CD4-positive, alpha-beta T cell treated with Interleukin-21 for 1 hour (primary cell): ENCODE results near the gene RAB6B.

Experiments used
- DNase-seq: peaks from one replicate; pipeline ENCODE4 v3.0.0-alpha.2; 2020

Gene RAB6B

DNA sequence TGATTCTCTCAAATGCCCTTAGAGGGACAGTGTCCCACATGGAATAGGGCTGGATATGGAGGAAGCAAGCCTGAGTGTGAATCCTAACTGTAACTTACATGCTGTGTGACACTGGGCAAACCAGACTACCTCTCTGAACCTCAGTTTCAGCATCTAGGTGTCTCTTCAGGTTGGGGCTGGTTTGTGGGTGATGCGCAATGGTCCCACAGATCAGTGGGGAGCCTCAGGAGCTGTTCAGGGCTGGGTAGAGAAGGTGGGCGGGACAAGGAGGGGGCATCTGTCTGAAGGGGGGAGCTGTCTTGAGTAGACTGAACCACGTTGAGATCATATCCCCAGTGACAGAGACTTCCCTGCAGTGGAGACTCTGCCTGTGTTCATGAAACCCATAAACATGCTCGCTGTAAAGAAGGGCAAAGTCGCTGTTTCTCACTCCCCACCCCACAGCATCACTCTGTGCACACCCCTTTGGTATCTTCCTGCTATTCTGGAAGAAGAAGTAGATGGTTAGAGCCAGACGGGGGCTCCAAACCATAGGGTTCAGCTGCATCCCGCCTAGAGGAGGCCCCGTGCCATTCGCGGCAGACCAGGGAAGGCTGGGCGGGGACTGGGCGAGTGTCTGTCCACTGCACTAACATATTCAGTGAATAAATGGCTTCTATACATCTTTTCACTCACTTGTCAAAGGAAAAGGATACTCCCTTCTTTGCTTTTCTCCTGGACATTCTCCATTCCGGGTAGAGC, 61.6 kb downstream of the RAB6B start:
- no peak for DNase-seq

DNA sequence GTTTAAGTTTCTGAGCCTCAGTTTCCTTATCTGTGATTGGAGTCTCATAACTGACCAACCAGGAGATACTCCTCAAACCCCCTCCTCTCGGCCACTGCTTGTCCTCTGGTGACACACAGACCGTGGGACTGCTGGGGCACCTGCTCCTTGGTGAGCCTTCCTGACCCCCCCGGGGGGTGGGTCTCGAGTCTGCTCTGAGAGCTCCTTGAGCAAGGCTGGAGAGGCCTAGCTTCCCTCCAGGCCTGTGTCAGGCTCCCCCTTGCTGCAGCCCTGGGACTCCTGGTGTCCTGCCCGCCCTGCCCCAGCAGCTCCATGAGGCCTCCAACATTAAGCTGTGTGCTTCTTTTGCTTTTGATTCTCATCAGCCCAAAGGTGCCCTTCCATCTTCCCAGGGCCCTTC, 62.4 kb downstream of the RAB6B start:
- DNase-seq = no peak

DNA sequence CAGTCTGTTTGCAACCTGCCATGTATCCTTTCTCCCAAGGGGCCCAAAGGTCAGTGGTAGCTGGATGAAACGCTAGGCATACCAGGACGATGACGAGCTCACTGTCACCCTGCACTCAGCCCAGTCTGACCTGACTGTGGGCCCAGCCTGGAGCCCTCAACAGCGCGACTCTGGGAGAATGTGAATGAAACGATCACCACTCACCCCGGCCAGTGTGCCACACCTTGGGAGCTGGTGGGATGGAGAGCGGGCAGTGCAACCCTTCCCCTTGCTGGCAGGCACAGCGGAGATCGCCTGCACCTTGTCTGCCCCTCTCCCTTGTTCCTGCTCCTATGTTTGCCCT, 62.9 kb downstream of the RAB6B start:
- no peak for DNase-seq

DNA sequence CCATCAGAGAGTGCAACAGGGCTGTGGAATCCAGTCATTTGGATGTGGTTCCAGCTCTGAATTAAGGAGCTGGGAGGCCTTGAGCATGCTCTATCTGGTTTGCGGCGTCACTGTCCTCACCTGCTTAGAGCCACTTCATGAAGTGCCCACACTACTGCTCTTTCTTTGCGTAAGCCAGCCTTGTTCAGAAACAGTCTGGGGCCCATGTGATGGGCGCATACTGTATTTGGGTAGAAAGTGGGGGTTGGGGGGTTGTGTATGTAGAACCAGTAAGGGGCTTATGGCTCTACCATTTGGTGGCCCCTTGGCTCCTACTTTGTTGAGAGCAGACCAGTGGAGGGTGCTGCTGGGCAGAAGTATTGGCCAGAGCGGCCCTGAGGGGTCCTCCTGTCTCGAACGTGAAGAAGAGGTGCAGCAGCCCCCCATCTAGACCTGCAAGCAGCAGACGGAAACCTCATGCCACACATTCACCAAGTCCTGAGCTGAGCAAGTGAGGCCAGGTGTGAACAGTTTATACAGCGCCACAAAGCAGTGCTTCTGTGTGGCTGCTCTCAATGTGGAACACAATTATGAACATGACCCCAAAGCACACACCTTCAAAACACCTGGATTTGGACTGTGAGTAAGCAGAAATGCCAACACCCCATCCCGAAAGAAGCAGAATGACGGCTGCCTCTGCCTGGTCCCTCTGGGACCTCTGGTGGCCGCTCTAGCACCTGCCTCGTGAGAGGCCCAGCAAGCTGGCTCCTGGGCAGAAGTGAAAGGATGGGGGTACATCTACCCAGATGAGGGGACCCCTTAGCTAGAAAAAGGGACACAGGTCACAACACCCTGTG, 63.5 kb downstream of the RAB6B start:
- no peak for DNase-seq

DNA sequence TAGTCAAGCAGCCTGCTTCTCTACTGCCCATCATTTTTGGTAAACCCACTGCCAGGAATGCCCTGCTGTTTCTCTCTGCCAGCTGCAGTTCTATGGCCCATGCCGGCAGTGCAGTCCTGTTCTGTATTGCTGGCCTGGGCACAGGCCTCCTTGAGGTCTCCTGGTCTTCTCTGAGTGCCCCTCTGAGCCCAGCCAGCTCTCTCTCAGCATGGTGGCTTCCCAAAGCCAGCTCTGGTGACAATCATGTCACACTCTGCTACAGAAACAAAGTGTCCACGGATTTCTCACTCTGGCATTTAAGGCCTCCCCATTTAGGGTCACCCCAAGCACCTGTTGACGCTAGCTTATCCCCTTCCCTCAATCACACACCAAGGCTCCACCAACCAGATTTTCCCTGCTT, 65.6 kb downstream of the RAB6B start:
- DNase-seq = no peak

DNA sequence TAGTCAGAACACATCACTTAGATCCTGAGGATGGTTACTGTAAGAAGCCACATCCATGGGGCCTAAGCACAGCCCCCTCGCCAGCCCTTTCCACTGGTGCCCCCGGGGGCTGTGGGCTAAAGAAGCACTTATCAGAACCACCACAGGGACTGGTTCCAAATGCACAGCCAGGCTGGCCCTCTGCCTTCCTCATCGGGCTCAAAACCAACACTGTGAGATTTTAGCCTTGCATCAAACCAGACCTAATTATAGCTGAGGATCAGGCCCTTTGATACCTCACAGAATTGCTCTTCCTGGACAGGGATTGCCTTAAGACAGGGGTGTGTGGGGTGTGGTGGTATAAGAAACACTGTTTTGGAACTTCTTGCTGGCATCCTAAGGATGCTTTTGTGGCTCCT, 66.4 kb downstream of the RAB6B start:
- no peak for DNase-seq

DNA sequence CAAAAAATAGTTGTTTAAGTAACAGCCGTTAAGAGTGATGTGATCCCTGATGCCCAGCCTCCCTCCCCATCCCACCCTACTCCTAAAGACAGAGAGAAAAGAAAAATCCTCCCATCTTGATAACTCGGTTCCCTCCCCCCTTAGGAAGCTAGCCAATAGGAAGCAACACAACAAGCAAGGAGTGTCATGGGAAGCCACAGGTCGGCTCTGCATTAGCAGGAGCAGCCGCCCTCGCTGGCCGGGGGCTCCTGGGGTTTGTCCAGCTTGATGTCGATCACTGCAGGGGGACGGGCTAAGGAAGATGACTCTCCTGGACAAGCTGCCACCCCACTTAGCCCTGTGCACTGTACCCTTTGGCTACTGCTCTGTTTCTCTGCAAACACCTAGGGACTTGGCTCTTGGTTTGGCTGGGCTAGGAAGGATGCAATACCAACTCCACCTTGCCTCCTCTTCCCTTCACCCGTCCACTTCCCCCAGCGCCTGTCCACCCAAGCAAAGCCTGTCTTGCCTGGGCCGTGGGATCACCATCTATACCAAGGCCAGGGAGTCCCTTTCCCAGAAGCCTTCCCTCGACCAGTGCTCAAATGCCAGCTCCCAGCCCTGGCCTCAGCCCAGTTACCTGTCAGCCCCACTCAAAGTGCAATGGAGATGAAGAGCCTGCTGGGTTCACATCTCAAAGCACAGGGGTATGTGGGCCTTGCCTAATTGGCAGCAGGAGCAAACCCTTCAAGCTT, 66.9 kb downstream of the RAB6B start:
- DNase-seq = no peak

DNA sequence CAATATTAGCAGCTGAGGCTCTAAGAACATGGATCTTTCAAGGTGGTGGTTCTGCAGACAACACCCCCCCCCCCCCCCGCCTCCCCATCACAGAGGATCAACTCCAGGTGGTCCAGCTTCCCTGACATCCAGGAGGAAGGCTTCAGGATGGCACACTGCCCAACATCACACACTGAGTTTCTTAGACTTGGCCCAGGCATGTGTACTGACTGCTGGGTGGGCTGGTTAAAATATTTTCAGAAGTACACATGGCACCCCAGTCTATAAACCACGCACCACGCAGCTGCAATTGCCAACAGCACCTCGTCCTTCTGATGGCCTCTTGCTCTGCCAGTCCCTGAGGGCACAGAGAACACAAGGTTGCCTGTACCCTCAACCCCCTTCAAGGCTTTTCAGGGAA, 68.0 kb downstream of the RAB6B start:
- no peak for DNase-seq

DNA sequence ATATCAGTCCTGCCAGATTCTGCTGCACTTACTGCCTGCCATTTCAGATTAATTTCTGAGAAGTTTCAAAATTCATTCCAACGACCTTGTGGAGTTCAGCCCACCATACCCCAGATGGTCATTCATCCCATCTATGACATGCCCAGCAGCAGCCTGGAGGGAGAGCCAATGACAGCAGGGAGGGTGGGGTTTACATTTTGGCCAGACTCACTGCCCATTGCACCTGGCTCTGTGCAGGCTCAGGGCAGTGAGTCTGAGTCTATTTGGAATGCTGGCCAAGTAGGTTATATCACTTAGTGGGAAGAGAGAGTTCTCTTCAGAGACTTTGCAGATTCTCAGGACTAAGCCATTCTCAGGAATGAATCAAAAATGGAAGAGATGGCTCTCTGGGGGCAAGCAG, 68.5 kb downstream of the RAB6B start:
- no peak for DNase-seq

DNA sequence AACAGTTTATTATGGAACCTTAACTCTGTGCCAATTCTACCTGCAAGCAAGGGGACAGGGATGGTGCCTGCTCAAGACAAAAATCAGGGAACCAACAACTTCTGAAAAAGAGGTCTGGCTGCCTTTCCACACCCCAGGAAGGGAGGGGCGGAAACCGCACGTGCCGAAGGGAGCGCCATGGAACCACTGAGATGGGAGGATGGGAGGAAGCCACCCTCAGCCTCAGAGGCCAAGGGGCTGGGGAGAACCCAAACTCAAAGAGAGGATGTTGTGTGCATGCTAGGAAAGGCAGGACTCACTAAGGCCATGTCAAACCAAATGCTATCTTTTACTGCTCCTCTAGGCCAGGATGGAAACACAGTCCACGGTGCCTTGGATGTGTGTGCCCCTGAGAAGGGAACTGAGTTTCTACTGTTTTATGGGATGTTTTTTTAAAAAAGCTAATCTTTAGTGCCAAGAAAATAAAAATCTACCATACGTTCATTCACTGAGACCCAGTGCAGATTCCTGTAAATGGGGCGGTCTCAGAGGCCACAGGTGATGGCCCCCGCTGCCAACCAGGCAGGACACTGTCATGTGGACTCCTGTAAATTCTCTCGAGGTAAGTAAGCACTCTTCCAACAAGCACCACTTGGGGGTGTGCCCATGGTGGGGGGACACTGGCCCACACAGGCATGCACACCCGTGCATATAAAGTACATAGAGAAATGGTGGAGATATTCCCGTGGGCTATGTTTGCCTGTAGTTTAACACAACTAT, 69.5 kb downstream of the RAB6B start:
- no peak for DNase-seq

DNA sequence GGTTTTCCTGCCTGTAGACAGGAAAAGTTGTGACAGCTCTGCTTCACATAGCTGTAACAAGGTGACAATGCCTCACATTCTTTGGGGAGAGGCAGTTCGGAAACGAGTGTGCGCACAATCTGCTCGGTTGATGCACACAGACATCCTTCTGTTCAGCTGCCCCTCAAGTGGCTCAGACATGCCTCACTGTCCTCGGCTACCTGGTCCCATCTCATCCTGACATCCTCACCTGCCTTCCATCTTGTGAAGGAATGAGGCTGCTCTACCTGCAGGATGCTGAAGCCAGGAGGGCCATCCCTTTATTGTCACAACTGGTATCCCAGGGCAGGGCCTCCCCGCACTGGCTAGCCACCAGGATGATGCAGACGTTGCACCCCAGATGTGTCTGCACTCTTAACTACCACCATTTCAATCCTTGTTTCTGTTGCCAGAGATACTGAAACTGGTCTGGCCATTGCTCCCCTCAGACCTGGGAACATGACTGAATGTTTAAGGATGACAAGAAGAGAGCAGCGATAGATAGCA, 70.7 kb downstream of the RAB6B start:
- no peak for DNase-seq

DNA sequence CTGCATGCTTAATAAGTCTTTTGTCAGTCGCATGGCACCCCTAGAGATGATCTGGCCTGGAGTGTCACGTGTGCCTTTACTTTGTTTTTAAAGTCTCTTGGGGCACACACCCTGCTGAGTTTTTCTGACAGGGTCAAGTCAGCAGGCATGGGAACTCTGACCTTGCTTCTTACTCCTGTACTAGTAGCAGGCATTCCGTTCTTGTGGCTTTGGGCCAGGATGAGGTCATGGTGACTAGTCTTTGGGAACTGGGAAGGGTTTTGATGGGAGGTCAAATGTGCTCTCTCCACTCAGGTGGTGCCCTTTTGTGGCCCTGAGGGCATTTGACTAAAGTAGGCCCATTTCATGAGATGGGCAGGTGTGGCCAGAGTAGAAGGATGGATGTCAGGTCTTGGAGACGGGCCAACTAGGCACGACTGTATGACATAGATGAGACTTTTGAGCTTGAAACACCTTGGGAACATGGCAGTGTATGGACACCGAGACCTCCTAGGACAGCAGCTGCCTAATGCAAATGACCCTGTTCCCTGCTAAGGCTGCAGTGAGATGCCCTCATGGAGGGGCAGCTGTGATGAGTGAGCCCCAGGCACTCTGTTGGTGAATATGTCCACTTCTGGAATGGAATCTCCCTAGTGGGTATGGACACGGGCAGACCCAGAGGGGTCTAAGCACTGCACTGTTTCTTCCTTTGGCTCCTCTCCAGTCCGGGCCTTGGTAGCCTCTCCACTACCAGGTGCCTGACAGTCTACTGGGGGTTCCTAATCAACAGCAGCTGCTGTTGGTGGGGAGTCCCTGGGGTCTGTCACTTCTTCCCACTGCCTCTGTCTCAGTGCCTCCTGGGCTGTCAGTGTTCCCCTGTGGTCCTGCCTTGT, 73.7 kb downstream of the RAB6B start:
- no peak for DNase-seq

DNA sequence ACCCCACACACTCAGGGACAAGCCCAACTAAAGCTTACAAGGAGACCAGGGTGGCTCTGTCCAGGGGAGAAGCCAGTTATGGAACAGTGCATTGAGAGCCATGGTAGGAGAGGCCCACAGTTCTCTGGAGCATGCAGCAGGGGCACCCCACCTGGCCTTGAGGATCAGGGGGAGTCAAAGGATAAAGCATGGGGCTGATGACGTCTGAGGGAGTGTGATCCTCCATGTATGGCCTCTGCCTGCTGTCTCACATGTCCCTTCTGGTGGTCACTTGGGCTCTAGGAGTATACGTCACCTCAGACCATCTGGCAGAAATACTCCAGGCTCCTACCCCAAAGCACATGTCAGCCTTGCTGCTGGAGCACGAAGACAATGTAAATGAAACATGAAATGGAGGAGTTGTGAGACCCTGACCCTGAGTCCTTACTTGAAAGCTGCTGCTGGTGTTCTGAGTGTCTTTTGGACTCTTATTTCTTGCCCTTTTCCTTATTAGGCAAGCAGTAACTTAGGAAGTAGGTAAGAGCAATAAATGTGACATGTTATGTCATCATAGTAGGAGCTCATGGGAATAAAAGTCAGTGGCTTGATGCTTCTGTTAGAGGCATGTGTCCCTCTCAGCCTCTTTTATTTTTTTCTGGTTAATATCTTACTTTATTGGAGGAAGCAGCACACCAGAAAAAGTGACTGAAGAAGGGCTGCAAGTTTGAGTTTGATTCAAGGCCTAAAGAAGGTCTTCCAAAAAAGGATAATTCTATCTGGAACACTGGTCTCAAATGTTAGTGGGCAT, 74.6 kb downstream of the RAB6B start:
- DNase-seq = no peak

DNA sequence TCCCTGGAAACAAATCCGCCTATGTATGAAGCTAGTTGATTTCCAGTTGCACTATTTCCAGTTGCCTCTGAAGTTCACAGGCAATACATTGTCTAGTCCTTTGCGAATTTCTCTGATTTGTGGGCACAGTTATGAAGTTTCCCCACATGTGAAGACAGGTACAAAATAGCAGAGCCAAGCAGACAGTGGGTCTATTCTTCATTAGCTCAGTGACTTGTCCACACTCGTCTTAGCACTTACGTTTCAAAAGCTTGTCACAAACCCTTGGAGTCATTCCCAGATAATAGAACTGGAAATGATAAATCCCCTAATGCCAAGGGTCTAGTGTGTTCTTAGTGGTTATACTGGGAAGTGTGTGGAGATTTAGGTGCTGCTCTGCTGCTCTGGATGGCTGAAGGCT, 75.6 kb downstream of the RAB6B start:
- no peak for DNase-seq

DNA sequence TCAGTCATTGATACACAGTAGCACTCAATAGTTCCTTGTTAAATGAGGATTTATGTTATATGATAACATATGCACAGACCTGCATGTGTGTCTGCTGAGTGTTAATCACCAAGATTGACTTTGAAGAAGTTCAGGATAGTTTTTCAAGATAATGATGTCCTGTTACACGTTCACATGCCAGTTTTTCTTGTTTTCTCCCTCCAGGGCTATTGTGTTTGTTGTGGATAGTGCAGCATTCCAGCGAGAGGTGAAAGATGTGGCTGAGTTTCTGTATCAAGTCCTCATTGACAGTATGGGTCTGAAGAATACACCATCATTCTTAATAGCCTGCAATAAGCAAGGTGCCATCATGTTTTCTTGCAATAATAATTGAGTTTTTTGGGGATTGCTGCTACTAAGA, 80.3 kb downstream of the RAB6B start:
- no peak for DNase-seq

DNA sequence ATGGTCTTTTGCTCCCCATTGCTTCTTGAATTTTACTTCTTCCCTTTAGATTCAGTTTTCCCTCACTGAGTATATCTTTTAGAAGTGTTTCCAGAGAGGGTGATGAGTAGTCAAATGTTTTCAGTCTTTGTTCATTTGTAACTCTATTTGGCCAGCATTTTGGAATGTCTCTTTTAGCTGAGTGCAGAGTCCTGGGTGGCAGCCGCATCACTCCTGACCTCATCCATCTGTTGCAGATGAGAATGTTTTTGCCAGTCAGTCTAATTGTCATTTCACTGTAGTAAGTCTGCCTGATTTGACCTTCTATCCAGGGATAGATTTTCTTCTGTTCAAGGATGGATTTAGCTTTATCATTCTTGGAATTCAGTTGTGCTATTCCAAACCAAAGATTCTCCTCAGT, 82.8 kb downstream of the RAB6B start:
- no peak for DNase-seq

DNA sequence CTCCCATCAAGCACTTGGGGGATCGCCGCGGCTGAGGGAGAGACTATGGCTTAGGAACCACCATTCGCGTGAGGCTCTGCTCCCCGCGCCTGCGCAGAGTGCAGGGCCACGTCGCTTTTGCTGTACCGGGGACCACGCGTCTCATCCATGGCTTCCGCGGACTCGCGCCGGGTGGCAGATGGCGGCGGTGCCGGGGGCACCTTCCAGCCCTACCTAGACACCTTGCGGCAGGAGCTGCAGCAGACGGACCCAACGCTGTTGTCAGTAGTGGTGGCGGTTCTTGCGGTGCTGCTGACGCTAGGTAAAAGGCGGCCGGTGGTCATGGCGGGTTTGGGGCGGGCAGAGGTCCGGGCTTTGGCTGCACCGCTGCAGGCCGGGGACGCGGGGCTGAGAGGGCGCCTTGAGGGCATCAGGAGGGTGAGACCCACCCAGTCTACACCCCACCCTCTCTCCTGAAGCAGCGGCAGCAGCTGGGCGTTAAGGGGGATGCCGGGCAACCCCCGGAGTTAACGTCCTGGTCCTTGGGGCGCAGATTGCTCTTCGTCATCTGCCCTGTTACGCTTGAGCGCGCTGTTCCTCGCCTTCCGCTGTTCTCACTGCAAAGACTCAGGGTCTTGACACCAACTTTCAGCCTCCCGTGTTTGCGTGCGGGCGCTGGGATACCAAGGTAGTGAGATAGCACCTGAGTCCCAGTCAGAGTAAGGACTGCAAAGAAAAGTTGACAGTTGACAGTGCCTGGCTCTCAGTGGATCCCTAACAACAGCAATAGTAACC, 89.8 kb downstream of the RAB6B start, which contains the start of gene SRPRB:
TSS of gene SRPRB (plus strand) at position 114 of the 774 bp plus-strand sequence. CDS start at position 148, 34 bp downstream.
- peak; percentile 97 for DNase-seq

DNA sequence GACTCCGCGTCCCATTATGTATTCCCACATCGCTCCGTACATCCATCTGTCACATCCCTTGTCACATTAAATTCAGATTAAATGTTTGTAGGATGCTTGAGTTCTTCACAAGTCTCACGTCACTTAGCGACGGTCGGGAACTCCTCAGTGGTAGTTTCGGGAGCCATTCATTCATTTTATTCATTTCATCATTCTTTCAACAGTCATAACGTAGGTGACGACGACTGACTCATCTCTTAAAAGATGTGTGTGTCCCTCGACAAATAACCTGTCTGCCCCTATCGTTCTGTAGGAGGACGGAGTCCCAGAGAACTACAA, 90.3 kb downstream of the RAB6B start:
- DNase-seq = no peak

DNA sequence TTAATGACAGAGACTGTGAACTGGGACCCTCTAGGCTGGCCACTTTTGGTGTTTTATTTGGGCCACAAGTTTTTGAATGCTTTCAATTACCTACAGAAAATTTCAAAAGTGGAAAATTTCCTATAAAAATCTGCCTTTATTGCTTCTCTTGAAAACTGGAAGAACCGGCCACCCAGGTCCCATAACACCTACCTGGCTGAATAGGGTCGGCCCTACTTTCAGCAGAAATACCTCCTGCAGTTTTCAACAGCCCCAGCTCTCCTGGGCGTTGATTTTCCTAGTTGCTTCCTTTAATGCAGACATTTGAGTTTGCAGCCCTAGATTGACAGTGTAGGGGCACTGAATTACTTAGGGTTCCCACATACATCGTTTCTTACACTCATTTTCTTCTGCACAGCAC, 90.8 kb downstream of the RAB6B start:
- DNase-seq = no peak

DNA sequence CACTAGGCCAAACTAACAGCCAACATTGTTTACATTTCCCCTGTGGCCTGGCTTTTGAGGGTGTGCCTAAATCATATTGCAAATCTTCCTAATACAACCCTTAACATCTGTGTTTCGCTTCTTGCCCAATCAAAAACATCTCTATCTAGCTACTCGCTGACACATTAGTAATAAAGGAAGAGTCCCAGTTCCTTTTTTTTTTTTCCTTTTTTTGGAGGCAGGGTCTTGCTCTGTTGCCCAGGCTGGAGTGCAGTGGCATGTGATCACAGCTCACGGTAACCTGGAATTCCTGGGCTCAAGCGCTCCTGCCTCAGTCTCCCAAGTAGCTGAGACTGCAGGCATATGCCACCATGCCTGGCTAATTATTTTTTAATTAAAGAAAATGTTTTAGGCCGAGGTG, 92.2 kb downstream of the RAB6B start:
- no peak for DNase-seq
